GM12873 (cell line): Measurements from ENCODE around the gene POLR2E.

Source experiments
- TF ChIP-seq, protein P1 (sequence below): IDR thresholded peaks from 2 replicates; pipeline ENCODE4 v1.5.1; 2012; ENCODE audit warnings: low read depth, mild to moderate bottlenecking, moderate library complexity, low read length, control low read depth; ENCODE audit not compliant: insufficient read depth; ENCODE audit errors: missing control alignments

Gene POLR2E

GRCh38 chr19:1039646-1040475 is 55.3 kb downstream of the POLR2E start, which contains the start of gene ABCA7:
Gene ABCA7, plus strand, starts transcription at chr19:1040107. Its CDS starts 1,255 bp downstream, at chr19:1041362.
- TF ChIP-seq, protein P1, sequence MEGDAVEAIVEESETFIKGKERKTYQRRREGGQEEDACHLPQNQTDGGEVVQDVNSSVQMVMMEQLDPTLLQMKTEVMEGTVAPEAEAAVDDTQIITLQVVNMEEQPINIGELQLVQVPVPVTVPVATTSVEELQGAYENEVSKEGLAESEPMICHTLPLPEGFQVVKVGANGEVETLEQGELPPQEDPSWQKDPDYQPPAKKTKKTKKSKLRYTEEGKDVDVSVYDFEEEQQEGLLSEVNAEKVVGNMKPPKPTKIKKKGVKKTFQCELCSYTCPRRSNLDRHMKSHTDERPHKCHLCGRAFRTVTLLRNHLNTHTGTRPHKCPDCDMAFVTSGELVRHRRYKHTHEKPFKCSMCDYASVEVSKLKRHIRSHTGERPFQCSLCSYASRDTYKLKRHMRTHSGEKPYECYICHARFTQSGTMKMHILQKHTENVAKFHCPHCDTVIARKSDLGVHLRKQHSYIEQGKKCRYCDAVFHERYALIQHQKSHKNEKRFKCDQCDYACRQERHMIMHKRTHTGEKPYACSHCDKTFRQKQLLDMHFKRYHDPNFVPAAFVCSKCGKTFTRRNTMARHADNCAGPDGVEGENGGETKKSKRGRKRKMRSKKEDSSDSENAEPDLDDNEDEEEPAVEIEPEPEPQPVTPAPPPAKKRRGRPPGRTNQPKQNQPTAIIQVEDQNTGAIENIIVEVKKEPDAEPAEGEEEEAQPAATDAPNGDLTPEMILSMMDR, result no peak

DNA sequence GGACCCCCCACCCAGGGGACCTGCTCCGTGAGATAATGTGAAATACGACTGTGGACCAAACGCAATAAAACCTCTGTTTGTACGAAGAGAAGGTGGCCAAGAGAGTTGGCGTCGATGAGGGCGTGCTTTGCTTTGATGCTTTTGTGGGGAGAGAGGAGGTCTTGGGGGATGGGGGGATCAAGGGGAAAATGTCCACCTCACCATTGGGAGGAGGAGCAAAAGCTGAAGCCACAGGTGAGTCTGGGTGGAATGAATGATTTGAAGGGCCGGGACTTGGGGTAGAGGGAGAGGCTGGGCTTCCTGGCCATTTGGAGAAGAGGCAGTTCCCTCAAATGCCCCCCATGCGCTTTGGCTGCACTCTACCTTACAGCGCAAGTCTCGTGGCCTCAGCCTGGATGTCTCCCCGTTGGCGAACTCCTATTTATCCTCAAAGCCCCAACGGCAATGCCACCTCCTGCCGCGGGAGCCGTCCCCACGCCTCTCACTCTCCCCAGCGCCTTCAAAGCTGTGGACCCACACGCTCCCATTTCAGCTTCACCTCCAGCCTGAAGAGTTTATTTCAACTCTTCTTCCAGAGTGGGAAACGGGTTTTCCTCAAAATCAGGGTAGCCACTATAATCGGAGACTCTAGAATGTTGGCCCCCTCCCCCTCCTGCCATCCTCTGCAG is 56.1 kb downstream of the POLR2E start:
- TF ChIP-seq, protein P1, result no peak

- TF ChIP-seq, protein P1, result no peak
These were observed 57.5 kb downstream of the POLR2E start for GRCh38 chr19:1037621-1038064.
